GM13976 (cell line): ENCODE measurements around the gene ADAMTS1.

Experiments used
- DNase-seq: peaks from one replicate; pipeline ENCODE4 v3.0.0; 2012; ENCODE audit warnings: low spot score
- in situ Hi-C: fragments of 300-500 bp; cut with MboI; formaldehyde crosslinking; loops from one replicate; pipeline ENCODE4 v1.12.0; 2022; ENCODE audit warnings: low sequenced_read_pairs, mixed read lengths, inconsistent platforms; ENCODE audit not compliant: unreplicated experiment
- TF ChIP-seq, protein P1 (sequence below): IDR thresholded peaks from 2 replicates; pipeline ENCODE4 v1.5.1; 2012; ENCODE audit warnings: borderline replicate concordance, mild to moderate bottlenecking; ENCODE audit not compliant: insufficient read depth; ENCODE audit errors: extremely low read depth, missing control alignments, control extremely low read depth

Gene ADAMTS1

GRCh38 chr21:26846036-26846931 is 1.1 kb upstream of the ADAMTS1 start:
- in situ Hi-C loops: loop anchor here (25.0 kb wide), 2 partner anchors 866 to 1891 kb away; no protein-coding TSS in a partner anchor

GRCh38 chr21:26845759-26846035 is 488 bp upstream of the ADAMTS1 start:
- in situ Hi-C loops: loop anchor here (25.0 kb wide), 2 partner anchors 867 to 1892 kb away; no protein-coding TSS in a partner anchor
- DNase-seq: no peak
- TF ChIP-seq, protein P1, sequence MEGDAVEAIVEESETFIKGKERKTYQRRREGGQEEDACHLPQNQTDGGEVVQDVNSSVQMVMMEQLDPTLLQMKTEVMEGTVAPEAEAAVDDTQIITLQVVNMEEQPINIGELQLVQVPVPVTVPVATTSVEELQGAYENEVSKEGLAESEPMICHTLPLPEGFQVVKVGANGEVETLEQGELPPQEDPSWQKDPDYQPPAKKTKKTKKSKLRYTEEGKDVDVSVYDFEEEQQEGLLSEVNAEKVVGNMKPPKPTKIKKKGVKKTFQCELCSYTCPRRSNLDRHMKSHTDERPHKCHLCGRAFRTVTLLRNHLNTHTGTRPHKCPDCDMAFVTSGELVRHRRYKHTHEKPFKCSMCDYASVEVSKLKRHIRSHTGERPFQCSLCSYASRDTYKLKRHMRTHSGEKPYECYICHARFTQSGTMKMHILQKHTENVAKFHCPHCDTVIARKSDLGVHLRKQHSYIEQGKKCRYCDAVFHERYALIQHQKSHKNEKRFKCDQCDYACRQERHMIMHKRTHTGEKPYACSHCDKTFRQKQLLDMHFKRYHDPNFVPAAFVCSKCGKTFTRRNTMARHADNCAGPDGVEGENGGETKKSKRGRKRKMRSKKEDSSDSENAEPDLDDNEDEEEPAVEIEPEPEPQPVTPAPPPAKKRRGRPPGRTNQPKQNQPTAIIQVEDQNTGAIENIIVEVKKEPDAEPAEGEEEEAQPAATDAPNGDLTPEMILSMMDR: no peak

More at GRCh38 chr21:26846036-26846931, 1.1 kb upstream of the ADAMTS1 start:
- TF ChIP-seq, protein P1: no peak
- no peak for DNase-seq

DNA sequence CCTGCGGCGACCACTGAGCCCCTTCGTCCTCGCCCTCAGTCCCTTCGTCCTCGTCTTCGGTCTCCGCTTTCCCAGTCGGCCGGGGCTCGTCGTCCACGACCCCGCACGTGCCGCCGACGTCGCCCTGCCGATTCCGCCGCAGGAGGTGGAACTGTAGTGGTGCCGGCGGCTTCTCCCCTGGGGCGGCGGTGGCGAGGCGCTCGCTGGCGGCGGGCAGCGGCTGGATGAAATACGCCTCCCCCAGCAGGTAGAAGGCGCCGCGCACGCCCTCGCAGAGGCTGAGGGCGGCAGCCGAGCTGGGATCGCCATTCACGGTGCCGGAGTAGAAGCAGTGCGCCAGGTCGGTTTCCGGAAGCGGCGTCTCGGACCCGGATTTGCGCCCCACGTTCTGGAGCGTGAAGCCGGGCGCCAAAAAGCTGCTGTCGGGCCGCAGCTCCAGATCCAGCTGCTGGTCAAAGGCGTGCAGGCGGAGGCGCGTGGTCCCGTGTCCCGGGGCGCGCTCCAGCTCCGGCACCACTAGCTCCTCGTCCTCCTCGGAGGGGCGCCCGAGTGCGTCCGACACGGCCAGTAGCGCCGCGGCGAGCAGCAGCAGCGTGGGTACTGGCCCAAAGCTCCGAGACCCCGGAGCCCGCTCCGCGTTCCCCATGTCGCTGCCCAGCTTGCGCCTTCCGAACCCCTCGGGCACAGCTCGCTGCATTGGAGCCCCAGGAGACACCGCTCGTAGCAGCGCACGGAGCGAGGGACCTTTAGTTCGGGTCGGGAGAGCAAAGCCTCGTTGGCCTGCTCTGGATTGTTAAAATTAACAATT is 747 bp downstream of the ADAMTS1 start:
- no peak for DNase-seq
- in situ Hi-C loops: loop anchor here (25.0 kb wide), 2 partner anchors 868 to 1893 kb away; no protein-coding TSS in a partner anchor
- TF ChIP-seq, protein P1: no peak

DNA sequence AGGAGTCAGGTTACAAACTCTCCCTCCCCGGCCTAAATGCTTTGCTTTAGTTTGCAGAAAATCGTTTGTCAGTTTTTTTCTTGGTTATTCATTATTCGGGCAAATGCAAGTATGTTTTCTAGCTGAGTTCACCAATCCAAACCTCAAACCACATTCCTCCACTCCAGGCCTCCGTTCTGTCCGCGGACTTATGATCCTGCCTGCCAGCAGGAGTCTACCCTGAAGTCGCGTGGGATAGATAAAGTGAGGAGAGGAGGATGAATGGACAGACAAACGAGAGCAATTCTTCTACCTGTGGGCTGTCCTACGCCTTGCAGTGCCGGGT is 1.3 kb downstream of the ADAMTS1 start:
- no peak for DNase-seq
- in situ Hi-C loops: loop anchor here (25.0 kb wide), 2 partner anchors 868 to 1893 kb away; no protein-coding TSS in a partner anchor
- TF ChIP-seq, protein P1: no peak

GRCh38 chr21:26842974-26843932 is 2.0 kb downstream of the ADAMTS1 start:
- in situ Hi-C loops: loop anchor here (25.0 kb wide), 2 partner anchors 869 to 1894 kb away; no protein-coding TSS in a partner anchor
- TF ChIP-seq, protein P1: no peak
- no peak for DNase-seq
